A673 (cell line): Measurements from ENCODE around the gene ACSS2. TPM values are rescaled to one million over a fixed set of nuclear protein-coding genes. Genes with fewer than 3 reads are reported as not detected.

Experiments
- BruUV-seq: library from RNA; stranded (reverse); fragments of 400-500 nt; replicated peaks from 2 replicates; lab custom pipeline; 2021; lab: Mats Ljungman, UMichigan
- CTCF ChIA-PET: fragments of 300-600 bp; sonication (Branson Sonifier 250); formaldehyde crosslinking; loops from one replicate; lab custom pipeline; 2022; ENCODE audit warnings: antibody characterized with exemption; lab: Charles Lee
- POLR2A ChIA-PET: fragments of 300-600 bp; sonication (Branson Sonifier 250); formaldehyde crosslinking; loops from one replicate; lab custom pipeline; 2022; ENCODE audit warnings: antibody characterized with exemption; ENCODE audit not compliant: low non-redundant PET; lab: Charles Lee
- DNase-seq: peaks from one replicate; pipeline ENCODE4 v3.0.0-alpha.2; 2015; ENCODE audit warnings: low spot score
- H3K27ac ChIP-seq: fragments of 200-600 bp; sonication (generic); 2 replicates; pipeline ENCODE4 v1.5.1; 2016; ENCODE audit warnings: mixed run types, low read depth, mild to moderate bottlenecking, mixed read lengths, antibody characterized with exemption, low read length; ENCODE audit not compliant: poor library complexity, severe bottlenecking
- H3K27me3 ChIP-seq: fragments of 200-600 bp; sonication (generic); replicated peaks from 2 replicates; pipeline ENCODE4 v1.6.1; 2017; ENCODE audit warnings: mixed run types, low read depth, mild to moderate bottlenecking, mixed read lengths, antibody characterized with exemption, low read length; ENCODE audit not compliant: insufficient read depth, poor library complexity
- H3K36me3 ChIP-seq: fragments of 200-600 bp; sonication (generic); 2 replicates; pipeline ENCODE4 v1.6.1; 2016; ENCODE audit warnings: mixed run types, mild to moderate bottlenecking, mixed read lengths, antibody characterized with exemption, low read length; ENCODE audit not compliant: insufficient read depth, poor library complexity, severe bottlenecking
- H3K4me1 ChIP-seq: fragments of 200-600 bp; sonication (generic); 2 replicates; pipeline ENCODE4 v1.6.1; 2017; ENCODE audit warnings: mixed run types, mild to moderate bottlenecking, mixed read lengths, antibody characterized with exemption, low read length; ENCODE audit not compliant: insufficient read depth, poor library complexity, severe bottlenecking
- H3K4me3 ChIP-seq: fragments of 200-600 bp; sonication (generic); 2 replicates; pipeline ENCODE4 v1.5.1; 2016; ENCODE audit warnings: low read depth, mixed run types, mild to moderate bottlenecking, mixed read lengths, low read length; ENCODE audit not compliant: poor library complexity, severe bottlenecking
- H3K9me3 ChIP-seq: fragments of 200-600 bp; sonication (generic); 2 replicates; pipeline ENCODE4 v1.6.1; 2016; ENCODE audit warnings: mixed run types, low read depth, mild to moderate bottlenecking, mixed read lengths, antibody characterized with exemption, low read length; ENCODE audit not compliant: poor library complexity, severe bottlenecking
- EZH2 ChIP-seq: fragments of 200-600 bp; sonication (generic); IDR thresholded peaks from 2 replicates; pipeline ENCODE4 v1.6.1; 2017; ENCODE audit warnings: borderline replicate concordance, low read depth, mild to moderate bottlenecking, mixed read lengths, antibody characterized with exemption, low read length; ENCODE audit not compliant: poor library complexity, severe bottlenecking
- intact Hi-C: fragments of 100-400 bp; cut with micrococcal nuclease; formaldehyde crosslinking; loops from one replicate; pipeline ENCODE4 v1.10.0; 2022; ENCODE audit not compliant: unreplicated experiment
- total RNA-seq: library from RNA; stranded (reverse); gene quantifications from 2 replicates; pipeline ENCODE4 v1.2.3, GENCODE V29; 2021
- TF ChIP-seq, protein P1 (sequence below): fragments of 300-800, 200-600 bp; sonication (generic); conservative IDR thresholded peaks from 2 replicates; pipeline ENCODE4 v1.5.1; 2017; ENCODE audit warnings: low read depth, mild to moderate bottlenecking, antibody characterized with exemption, low read length, moderate library complexity, mixed read lengths

ACSS2 gene
- total RNA-seq, 1 experiment from 2014 or later: 28.7 TPM

DNA sequence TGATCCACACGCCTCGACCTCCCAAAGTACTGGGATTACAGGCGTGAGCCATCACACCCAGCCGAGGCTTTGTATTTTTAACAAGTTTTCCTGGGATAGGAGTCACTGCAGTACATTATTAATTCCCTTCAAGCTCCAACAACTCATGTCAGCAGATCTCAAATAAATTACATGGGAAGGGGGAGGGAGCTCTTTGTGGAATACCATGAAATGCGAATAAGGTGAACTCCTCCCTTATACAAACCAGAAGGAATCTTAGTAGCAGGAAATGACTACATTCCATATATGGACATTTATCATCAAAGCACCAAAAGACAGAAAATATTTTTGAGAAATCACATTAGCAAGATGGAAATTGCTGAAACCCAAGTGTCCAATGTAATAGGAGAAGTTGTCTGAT lies 76.3 kb downstream of the ACSS2 start:
- no TSS peak for BruUV-seq
- POLR2A ChIA-PET: no interaction called here
- DNase-seq: peak; percentile 15
- Histone ChIP-seq H3K9me3 (no peaks in the 10 kb centered on the region), H3K27ac (peak overlapping the region; percentile 35), H3K4me3 (no peak overlapping the region), H3K36me3 (peaks cover 13% of the 10 kb centered on the region), H3K4me1 (peaks cover 8% of the 10 kb centered on the region), H3K27me3 (no peaks in the 10 kb centered on the region)
- intact Hi-C loops: no loop called here
- TF ChIP-seq EZH2: no peak
- TF ChIP-seq, protein P1, sequence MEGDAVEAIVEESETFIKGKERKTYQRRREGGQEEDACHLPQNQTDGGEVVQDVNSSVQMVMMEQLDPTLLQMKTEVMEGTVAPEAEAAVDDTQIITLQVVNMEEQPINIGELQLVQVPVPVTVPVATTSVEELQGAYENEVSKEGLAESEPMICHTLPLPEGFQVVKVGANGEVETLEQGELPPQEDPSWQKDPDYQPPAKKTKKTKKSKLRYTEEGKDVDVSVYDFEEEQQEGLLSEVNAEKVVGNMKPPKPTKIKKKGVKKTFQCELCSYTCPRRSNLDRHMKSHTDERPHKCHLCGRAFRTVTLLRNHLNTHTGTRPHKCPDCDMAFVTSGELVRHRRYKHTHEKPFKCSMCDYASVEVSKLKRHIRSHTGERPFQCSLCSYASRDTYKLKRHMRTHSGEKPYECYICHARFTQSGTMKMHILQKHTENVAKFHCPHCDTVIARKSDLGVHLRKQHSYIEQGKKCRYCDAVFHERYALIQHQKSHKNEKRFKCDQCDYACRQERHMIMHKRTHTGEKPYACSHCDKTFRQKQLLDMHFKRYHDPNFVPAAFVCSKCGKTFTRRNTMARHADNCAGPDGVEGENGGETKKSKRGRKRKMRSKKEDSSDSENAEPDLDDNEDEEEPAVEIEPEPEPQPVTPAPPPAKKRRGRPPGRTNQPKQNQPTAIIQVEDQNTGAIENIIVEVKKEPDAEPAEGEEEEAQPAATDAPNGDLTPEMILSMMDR: no peak
- CTCF ChIA-PET: no interaction called here

DNA sequence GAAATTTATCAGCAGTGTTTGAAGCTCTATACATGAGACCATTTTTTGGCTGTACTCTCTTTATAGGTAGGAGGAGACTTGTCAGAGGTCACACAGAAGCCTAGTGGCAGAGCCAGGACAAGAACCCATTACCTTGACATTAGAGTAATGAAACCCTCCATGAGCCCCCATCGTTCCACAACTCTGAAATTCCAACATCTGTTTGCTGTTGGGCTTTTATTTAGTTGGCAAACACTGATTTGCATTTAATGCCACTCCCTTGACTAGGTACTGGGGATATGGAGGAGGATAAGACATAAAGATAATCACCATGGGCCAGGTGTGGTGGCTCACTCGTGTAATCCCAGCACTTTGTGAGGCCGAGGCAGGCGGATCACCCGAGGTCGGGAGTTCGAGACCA lies 77.5 kb downstream of the ACSS2 start:
- no TSS peak for BruUV-seq
- TF ChIP-seq, protein P1: no peak
- TF ChIP-seq EZH2: no peak
- no peak for DNase-seq

DNA sequence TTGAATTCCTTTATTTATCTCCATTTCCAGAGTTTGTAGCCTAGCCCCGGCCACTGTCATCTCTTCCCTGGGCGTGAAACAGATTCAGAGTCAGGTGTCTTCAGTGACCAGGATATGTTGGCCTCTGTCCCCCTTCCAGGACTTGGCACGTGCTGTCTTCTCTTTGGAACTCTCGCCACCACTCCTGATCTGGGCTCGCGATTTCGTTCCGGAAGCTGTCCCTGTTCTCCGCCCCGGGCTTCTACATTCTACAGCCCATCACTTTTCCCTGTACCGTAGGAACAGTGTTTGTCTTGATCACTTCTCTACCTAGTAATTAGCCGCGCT lies 78.5 kb downstream of the ACSS2 start:
- peak; percentile 43 for DNase-seq
- no TSS peak for BruUV-seq
- Histone ChIP-seq H3K4me1 (peaks cover 8% of the 10 kb centered on the region), H3K27me3 (no peaks in the 10 kb centered on the region), H3K9me3 (no peaks in the 10 kb centered on the region), H3K27ac (peak overlapping the region; percentile 87), H3K4me3 (peak overlapping the region; percentile 70), H3K36me3 (peaks cover 4% of the 10 kb centered on the region)
- intact Hi-C loops: loop anchor here (2.0 kb wide), 1 partner anchor 78 kb away; the partner anchor contains the start of gene ACSS2
- TF ChIP-seq EZH2: no peak
- TF ChIP-seq, protein P1: no peak
- POLR2A ChIA-PET: interaction anchor here (0.9 kb wide), 1 partner anchor 79 kb away, joined by 3 read pairs; the partner anchor contains the start of gene ACSS2
- CTCF ChIA-PET: interaction anchor here (1.5 kb wide), 1 partner anchor 81 kb away, joined by 9 read pairs; no protein-coding TSS in a partner anchor

More for the DNA sequence above, 77.5 kb downstream of the ACSS2 start:
- no peaks in the 10 kb centered on the region for H3K27me3 ChIP-seq
- intact Hi-C loops: loop anchor here (2.0 kb wide), 1 partner anchor 77 kb away; the partner anchor contains the start of gene ACSS2
- peaks cover 8% of the 10 kb centered on the region for H3K4me1 ChIP-seq
- no peak overlapping the region for H3K4me3 ChIP-seq
- POLR2A ChIA-PET: no interaction called here
- CTCF ChIA-PET: no interaction called here
- H3K36me3 ChIP-seq: peaks cover 13% of the 10 kb centered on the region
- no peaks in the 10 kb centered on the region for H3K9me3 ChIP-seq
- no peak overlapping the region for H3K27ac ChIP-seq
